HG03342 (cell line): Measurements from ENCODE around the gene FAM47E.

Source experiments
- ATAC-seq: cut with Tn5 transposase; IDR thresholded peaks from one replicate; pipeline ENCODE4 v1.9.1; 2021; ENCODE audit warnings: mild to moderate bottlenecking, moderate library complexity; ENCODE audit not compliant: unreplicated experiment

Gene FAM47E

GRCh38 chr4:76251441-76252270 lies at the start of gene FAM47E:
Gene FAM47E, plus strand, starts transcription at chr4:76251721. Its CDS starts 26 bp downstream, at chr4:76251747.
- no peak for ATAC-seq

- ATAC-seq: no peak
Measured at GRCh38 chr4:76203541-76203940, 48.0 kb upstream of the FAM47E start.

- no peak for ATAC-seq
Measured at GRCh38 chr4:76204936-76205335, 46.6 kb upstream of the FAM47E start.

DNA sequence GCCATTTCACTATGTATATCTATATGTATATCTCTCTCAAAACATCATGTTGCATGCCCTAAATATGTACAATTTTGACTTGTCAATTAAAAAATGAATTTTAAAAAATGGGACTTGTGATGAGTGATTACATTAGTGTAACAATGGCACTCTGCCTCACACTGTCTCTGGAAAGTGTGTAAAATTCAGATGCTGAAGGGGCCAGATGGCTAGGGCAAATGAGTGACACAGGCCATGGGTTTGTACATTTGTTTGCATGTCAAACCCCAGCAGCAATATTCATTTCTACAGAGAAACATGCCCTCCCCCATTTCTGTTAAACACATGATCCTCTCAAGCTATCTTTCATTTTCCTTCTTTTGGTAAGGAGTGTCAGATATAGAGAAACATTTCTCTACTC lies 46.0 kb upstream of the FAM47E start:
- ATAC-seq: no peak

DNA sequence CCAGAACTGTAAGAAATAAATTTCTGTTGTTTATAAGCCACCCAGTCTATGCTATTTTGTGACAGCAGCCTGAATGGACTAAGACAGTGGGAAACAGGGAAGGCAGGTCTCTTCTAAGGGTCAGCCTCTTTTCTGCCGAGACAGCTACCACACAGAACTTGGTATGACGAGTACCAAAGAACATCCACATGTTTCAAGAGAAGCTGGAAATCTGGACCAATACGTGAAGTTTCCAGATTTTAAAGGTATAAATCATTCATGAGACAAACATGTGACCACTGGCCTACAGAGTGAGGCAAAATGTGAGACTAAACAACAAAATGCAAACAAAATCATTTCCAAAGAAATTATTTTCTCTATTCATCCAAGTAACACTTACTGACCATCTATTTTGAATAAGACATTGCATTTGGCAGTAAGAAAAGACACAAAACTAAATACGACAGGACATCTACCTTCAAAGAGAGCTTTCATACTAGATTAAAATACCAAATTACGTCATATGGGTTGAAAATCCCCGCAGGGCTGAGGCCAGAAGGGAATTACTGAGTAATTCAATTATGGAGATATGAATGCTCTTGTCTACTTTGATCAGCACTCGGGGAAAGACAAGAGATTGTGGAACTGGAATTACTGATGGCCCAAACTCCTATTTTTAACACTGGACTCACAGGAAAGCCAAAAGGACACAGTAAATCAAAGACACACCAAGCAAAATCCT lies 45.1 kb upstream of the FAM47E start:
- ATAC-seq: no peak

- no peak for ATAC-seq
Measured at GRCh38 chr4:76207549-76207948, 44.0 kb upstream of the FAM47E start.

DNA sequence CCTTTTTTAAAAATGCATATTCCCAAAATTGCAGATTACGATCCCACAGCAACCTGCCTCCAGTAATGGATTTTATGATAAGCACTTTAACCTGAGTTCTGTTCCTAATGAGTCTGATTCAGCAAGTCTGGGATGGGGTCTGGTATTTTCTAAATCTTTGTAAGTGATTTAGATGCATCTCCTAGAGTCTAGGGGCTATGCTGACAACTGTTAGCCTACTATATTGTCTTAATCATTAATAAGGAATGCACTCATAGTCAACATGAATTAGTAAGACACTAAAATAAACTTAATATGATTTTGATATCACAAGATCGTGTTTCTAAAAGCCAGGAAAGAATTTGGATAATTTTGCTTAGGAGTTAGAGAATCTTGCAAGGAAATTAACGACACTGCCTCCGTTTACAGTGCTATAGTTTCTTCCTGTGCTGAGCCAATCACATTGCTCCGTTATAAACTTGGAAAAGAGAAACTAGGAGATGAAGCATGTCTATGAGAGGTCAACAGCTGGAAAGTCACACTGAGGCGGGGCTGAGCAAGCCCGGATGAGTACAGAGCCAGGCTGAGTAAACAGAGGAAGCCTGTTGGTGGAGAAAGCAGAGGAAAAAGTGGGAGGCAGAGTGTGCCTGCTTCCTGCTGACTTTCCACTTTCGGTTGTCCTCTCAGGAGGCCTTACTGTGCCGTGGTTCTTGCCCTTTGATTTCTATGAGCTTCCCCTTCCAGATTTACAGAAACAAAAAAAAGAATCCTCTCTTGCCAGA lies 43.3 kb upstream of the FAM47E start:
- no peak for ATAC-seq

DNA sequence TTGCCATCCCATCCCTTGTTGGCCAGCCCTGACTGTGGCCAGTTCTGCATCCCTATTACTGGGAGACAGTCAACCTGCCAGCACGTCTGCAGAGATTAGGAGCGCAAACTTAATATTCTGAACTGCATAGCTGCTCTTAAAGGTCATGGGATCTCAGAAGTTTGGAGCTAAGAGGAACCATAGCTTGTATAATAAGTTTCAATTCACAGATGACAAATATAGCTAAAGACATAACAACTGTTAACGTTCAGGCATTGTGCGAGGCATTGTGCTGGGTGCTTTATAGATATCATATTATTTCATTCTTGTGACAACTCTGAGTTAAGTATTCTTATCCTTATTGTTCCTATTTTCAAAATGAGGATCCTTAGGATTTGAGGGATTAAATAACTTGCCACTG lies 41.6 kb upstream of the FAM47E start:
- no peak for ATAC-seq

DNA sequence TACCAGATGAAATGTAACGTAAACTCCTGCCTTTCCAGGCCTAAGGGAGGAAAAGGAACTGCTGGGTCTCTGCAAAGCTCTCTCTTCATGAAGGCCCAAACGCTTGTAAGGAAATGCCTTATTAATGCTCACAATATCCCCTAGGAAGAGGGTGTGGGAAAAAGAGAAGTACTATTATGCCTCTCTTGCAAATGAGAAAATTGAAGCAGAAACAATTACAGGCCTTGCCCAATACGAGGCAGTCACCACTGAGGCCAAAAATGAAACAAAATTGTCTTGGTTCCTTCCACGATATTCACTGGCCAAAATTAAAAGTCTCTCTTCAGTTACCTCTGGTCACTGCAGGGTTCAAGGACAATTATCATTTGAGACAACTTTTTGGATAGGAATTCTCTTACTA lies 41.1 kb upstream of the FAM47E start:
- no peak for ATAC-seq

DNA sequence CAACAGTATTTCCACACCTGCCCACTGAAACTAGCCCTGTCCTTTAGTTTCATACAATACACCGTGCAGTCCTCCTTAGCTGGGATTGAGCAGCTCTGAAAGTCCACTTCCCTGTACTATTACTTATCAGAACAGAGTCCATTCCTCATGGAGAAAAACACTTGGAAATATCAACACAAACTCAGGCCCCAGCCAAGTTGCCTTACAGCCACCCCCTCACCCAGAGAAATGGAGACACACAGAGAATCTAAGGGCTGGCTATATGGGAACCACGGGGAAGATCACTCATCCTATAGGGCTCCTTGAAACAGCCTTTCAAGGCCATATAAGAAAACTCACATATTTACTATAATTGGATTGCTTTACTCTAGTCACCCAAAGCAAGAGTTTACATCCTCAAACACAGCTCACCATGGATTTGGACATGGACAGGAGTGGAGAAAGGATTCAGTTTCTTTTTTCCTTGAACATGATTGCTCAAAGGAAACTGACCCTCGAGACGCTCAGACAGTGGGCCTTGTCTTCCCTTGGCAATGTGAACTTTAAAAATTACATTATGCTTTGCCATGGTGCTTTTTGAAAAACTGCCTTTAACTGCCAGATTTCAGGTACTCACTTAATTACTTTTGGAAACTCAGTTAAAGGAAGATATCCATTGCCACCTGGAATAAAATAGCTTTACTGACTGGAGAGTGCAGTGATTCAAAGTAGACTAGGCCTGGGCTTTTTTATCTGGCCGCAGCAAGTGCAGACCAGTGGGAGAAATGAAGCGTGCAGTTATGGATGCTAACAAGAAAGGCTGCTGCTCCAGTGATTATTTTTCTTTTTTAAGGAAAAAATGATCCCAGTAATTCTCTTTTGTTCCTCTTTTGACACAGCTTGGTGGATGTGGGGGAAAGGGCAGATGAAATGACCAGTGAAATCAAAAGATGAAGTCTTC lies 39.5 kb upstream of the FAM47E start:
- ATAC-seq: no peak

DNA sequence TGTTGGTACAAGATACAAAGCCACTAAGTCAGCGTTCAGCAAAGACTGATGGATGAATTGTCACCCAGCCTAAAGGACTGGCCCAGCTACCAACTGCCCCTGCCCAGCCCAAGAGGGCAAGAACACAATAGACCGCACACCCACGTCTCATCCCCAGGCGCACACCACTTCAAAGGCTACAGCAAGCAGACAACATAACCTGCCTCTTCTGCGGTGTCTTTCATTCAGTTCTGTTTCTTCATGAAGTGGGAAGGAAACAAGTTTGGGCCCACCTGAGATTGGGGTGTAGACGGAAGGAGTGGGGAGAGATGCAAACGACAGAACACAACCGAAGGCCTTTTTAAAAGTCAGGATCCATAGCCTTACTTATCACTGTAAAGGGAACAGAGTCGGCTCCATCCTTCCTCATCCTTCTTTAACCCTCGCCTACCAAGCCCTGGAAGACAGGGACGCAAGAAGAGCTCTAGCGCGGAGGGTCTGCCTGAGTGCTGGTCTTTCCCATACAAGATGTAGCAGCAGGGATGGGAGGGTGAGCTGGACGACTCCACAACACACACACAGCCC lies 38.6 kb upstream of the FAM47E start:
- peak; percentile 8 for ATAC-seq

DNA sequence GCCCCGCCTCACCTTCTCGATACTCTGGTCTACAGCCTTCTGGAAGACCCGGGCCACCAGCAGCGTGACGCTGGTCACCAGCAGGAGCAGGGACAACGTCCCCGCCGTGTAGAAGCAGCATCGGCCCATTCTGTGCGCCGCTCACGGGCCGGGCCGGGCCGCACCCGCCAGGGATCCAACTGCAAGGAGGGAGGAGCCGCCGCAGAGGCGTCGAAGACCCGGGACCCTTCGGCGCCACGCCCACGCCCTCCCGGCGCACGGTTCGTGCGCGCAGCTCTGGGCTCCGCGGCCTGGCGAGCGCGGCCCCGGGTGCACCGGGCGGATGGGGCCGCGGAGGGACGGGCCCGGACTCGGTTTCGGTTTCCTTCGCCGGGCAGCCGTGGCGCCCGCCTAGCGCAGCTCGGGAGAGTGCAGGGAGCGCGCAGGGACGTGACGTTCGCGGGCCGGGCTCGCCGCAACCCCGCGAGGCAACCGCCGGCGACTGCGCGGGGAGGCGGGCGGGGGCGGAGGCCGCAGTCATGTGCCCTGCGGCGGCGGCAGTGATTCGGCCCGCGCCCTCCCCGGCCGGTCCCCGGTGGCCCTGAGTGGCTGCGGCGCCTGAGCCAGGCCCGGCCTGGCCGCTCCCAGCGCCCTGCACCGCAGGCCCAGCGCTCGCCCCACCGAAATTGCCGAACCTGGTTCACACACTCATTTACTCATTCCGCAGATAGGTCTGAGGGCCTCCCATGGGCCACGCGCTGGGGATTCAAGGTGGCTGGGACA lies 37.9 kb upstream of the FAM47E start, which contains the start of gene SCARB2:
TSS of gene SCARB2 (minus strand) at position 410 of the 762 bp plus-strand sequence. CDS start at position 129, 281 bp downstream.
- peak; percentile 71 for ATAC-seq

DNA sequence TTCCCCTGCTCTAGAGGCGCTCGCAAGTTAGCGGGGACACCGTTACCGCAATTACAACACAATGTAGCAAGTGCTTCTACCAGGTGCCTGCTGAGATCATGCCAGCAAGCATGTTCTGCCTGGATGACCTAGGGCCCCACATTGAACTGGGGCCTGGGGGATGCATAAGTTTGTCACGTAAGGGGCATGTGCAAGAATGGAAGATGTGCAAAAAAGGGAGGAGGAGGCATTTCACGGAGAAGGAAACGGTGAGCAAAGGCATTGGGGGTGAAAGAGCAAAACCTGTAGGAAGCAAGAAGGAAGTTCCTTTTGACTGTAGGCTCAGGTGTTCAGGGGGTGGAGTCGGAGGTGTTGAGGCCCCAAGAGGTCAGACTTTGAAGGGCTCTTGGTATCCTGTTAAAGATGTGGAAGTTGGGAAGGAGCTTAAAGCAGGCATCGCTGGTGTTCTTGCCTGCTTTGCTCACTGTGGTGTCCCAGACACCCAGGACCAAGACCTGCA lies 37.3 kb upstream of the FAM47E start:
- ATAC-seq: peak; percentile 5

DNA sequence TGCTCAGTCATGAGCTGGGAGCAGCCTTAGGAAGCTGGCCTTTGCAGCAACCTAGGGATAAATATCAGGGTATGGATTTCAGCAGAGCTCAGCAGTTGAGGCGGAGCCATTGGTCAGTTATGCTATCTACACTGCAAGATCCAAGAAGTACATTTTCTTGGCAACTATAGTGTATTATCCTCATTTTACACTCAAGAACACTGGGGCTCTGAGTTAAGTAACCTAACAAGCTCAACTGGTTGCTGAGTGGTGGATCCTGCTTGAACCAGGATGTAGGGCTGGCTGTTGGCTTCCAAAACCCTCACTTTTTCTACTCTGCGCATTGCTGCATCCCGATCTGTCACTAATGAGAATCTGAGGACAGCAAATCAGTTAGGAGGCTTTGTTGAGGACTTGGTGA lies 36.4 kb upstream of the FAM47E start:
- no peak for ATAC-seq

- no peak for ATAC-seq
Measured at GRCh38 chr4:76216524-76216923, 35.0 kb upstream of the FAM47E start.

DNA sequence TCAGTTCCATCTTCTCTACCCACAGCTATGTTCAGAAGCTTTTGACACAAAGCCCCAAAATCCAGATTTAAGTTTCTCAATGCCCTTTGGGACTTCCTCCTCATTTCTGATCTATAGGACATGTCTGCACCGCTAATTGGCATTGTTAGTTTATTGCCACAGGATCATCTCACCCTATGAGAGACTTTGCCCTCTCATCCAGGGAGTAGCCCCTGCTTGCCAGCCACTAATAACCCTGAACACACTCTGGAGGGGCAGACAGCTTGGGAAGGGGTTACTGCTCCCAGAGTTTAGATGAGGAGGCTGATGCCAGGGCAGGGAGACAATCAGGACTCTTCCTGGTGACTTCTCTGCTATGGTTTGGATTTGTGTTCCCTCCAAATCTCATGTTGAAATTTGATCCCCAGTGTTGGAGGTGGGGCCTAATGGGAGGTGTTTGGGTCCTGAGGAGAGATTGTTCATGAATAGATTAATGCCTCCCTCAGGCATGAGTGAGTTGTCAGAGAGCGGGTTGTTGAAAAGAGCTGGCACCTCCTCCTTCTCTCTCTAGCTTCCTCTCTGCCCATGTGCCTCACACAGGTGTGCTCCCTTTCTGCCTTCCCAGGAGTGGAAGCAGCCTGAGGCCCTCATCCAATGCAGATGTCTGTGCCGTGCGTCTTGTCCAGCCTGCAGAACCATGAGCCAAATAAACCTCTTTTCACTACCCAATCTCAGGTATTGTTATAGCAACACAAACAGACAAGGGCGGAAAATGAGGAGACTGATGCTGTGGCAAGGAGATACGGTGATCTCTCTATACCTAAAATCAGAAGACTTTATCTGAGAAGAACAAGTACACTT lies 34.3 kb upstream of the FAM47E start:
- ATAC-seq: no peak

GRCh38 chr4:76219299-76220055 lies 32.0 kb upstream of the FAM47E start:
- no peak for ATAC-seq
